OCI-LY3 (cell line): ENCODE measurements around the gene FRRS1L.

Experiments
- H2AFZ ChIP-seq: fragments of 200-600, 300-600 bp; shearing (Covaris generic); 2 replicates; pipeline ENCODE4 v1.6.0; 2014; ENCODE audit warnings: antibody characterized with exemption, low read depth, low read length
- H3K27ac ChIP-seq: fragments of 200-600, 300-600 bp; sonication (generic); 2 replicates; pipeline ENCODE4 v1.5.1; 2014; ENCODE audit warnings: mild to moderate bottlenecking, low read length, moderate library complexity, mixed read lengths
- H3K27me3 ChIP-seq: fragments of 200-600, 300-600 bp; sonication (generic); 2 replicates; pipeline ENCODE4 v1.6.1; 2014; ENCODE audit warnings: low read depth, low read length, mixed read lengths
- H3K36me3 ChIP-seq: fragments of 200-600, 300-600 bp; sonication (generic); replicated peaks from 2 replicates; pipeline ENCODE3; 2014; ENCODE audit warnings: low read depth, low read length, mixed read lengths
- H3K4me1 ChIP-seq: fragments of 300-600, 200-600 bp; sonication (generic); 2 replicates; pipeline ENCODE4 v1.6.1; 2014; ENCODE audit warnings: low read length, mixed read lengths
- H3K4me2 ChIP-seq: fragments of 200-600, 300-600 bp; sonication (generic); 2 replicates; pipeline ENCODE4 v1.6.1; 2014; ENCODE audit warnings: low read length, mixed read lengths
- H3K4me3 ChIP-seq: fragments of 300-600, 200-600 bp; sonication (generic); 2 replicates; pipeline ENCODE4 v1.5.1; 2014; ENCODE audit warnings: antibody characterized with exemption, mild to moderate bottlenecking, low read length, moderate library complexity
- H3K79me2 ChIP-seq: fragments of 300-600, 200-600 bp; shearing (Covaris generic); 2 replicates; pipeline ENCODE4 v1.6.1; 2014; ENCODE audit warnings: mild to moderate bottlenecking, low read length, mixed read lengths
- H3K9ac ChIP-seq: fragments of 300-600, 200-600 bp; shearing (Covaris generic); 2 replicates; pipeline ENCODE4 v1.6.0; 2014; ENCODE audit warnings: mild to moderate bottlenecking, low read length, moderate library complexity
- H3K9me3 ChIP-seq: fragments of 200-600, 300-600 bp; shearing (Covaris generic); 2 replicates; pipeline ENCODE4 v1.6.1; 2014; ENCODE audit warnings: low read length, mixed read lengths; ENCODE audit not compliant: insufficient read depth
- H4K20me1 ChIP-seq: fragments of 200-600, 300-600 bp; sonication (generic); 2 replicates; pipeline ENCODE4 v1.6.1; 2016; ENCODE audit warnings: low read length, mixed read lengths; ENCODE audit not compliant: insufficient read depth
- EZH2phosphoT487 ChIP-seq: fragments of 200-600 bp; shearing (Covaris generic); IDR thresholded peaks from 2 replicates; pipeline ENCODE4 v1.6.1; 2018; ENCODE audit warnings: antibody characterized with exemption, mixed run types, low read depth
- TF ChIP-seq, protein P1 (sequence below): fragments of 200-600, 300-600 bp; sonication (generic); IDR thresholded peaks from 2 replicates; pipeline ENCODE4 v1.5.1; 2014; ENCODE audit warnings: antibody characterized with exemption, low read length, low read depth

FRRS1L gene

DNA sequence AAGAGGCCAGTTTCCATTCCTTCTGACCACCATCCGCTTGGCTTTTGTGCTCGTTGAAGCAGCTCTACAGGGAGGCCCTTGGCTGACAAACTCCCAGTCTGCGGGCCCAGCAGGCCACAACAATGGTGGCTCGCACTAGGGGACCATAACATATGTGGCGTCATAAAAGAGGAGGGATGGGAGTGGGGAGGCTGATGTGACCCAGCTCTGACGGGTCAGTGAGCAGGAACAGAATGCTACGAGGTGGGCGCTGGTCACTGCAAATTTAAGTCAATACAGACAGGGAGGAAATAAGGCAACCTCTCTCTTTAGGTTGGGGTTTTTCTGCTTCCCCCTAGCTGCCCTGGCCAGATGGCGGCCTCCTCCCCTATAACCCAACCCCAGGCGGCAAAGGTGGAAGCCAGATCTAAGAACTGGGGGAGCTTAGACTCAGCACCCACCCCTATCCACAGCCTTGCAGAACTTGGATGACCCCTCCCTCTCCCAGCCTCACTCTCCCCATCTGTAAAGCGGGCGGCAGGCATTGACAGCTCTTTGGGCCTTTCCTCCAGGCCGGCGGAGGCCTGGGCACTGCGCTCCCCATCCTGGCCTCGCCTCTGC is 778 bp downstream of the FRRS1L start:
- Histone ChIP-seq H3K4me3 (no peak overlapping the region), H3K9me3 (no peaks in the 10 kb centered on the region), H3K4me1 (peaks cover 15% of the 10 kb centered on the region), H3K4me2 (no peak overlapping the region), H3K9ac (no peak overlapping the region), H3K79me2 (no peaks in the 10 kb centered on the region), H3K36me3 (no peaks in the 10 kb centered on the region), H2AFZ (no peak overlapping the region), H3K27ac (no peak overlapping the region), H4K20me1 (no peaks in the 10 kb centered on the region), H3K27me3 (peaks cover under 1% of the 10 kb centered on the region; the same call in 1 of the 2 replicates)
- TF ChIP-seq, protein P1, sequence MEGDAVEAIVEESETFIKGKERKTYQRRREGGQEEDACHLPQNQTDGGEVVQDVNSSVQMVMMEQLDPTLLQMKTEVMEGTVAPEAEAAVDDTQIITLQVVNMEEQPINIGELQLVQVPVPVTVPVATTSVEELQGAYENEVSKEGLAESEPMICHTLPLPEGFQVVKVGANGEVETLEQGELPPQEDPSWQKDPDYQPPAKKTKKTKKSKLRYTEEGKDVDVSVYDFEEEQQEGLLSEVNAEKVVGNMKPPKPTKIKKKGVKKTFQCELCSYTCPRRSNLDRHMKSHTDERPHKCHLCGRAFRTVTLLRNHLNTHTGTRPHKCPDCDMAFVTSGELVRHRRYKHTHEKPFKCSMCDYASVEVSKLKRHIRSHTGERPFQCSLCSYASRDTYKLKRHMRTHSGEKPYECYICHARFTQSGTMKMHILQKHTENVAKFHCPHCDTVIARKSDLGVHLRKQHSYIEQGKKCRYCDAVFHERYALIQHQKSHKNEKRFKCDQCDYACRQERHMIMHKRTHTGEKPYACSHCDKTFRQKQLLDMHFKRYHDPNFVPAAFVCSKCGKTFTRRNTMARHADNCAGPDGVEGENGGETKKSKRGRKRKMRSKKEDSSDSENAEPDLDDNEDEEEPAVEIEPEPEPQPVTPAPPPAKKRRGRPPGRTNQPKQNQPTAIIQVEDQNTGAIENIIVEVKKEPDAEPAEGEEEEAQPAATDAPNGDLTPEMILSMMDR, result no peak
- TF ChIP-seq EZH2phosphoT487, result no peak

DNA sequence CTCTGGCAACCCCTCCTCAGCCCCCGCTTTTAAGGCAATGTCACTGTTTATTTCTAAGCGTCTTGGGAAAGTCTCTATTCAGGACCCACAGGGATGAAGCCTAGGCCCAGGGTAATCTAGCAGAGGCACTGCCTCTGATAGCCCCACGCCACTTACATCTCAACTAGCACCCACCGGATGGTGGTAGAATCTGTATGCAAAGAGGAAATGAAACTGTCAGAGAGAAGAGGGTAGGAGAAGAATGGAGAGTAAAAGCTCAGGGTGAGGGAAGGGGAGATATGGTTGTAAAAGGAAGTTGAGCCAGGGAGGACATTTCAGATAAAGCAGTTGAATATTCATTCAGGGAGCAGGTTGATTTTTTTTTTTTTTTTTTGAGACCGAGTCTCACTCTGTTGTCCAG is 3.0 kb downstream of the FRRS1L start:
- H3K4me3 ChIP-seq, result no peak overlapping the region
- no peaks in the 10 kb centered on the region for H3K9me3 ChIP-seq
- no peak for TF ChIP-seq EZH2phosphoT487
- TF ChIP-seq, protein P1, result no peak
- no peak overlapping the region for H3K27ac ChIP-seq
- H3K4me1 ChIP-seq, result peaks cover 16% of the 10 kb centered on the region
- no peak overlapping the region for H2AFZ ChIP-seq
- peak overlapping the region; percentile 18 for H3K4me2 ChIP-seq
- no peak overlapping the region for H3K9ac ChIP-seq
- H4K20me1 ChIP-seq, result no peaks in the 10 kb centered on the region
- H3K79me2 ChIP-seq, result no peaks in the 10 kb centered on the region
- H3K36me3 ChIP-seq, result no peaks in the 10 kb centered on the region
- H3K27me3 ChIP-seq, result no peaks in the 10 kb centered on the region

DNA sequence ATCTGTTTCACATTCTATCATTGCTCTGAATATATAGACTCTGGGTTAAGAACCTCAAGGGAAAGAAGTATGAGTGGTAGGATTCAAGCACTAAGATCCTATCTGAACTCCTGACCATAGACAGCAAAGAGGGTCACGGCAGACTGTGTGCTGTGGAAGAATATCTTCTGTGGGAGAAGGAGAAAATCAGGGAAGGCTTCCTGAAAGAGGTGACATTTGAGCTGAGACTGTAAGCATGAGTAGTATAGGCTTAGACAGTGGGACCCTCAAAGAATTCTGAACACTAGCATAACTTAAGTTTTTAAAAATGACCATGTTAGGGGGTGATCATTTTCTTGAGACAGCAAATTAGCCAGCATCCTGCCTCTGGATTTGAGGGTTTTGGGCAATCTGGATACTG is 3.9 kb downstream of the FRRS1L start:
- Histone ChIP-seq H3K9me3 (no peaks in the 10 kb centered on the region), H3K4me3 (no peak overlapping the region), H3K9ac (no peak overlapping the region), H3K36me3 (no peaks in the 10 kb centered on the region), H3K79me2 (no peaks in the 10 kb centered on the region), H4K20me1 (no peaks in the 10 kb centered on the region), H3K4me1 (peaks cover 16% of the 10 kb centered on the region), H3K27me3 (peaks cover 6% of the 10 kb centered on the region; the same call in 1 of the 2 replicates), H2AFZ (no peak overlapping the region), H3K27ac (no peak overlapping the region), H3K4me2 (no peak overlapping the region)
- no peak for TF ChIP-seq EZH2phosphoT487
- TF ChIP-seq, protein P1, result no peak

DNA sequence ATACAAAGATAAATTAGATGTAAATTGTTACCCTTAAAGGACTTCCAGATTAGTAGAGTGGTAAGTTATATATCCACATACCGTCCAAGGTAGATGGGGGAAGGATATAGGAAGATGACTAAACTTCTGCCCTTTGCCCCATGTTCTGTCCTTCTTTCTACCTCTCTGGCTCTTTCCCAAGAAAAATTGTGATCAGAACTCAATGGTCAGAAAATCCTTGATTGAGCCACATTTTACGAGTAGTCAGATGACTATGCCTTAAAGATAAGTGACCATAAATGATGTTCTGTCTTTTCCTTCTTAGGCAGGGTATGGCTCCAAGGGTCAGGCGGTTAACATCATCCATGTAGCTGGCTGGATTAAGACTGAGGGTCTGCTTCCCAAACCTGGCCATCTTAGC is 4.4 kb downstream of the FRRS1L start:
- H3K4me2 ChIP-seq, result no peak overlapping the region
- H3K27me3 ChIP-seq, result peaks cover 6% of the 10 kb centered on the region; the same call in 1 of the 2 replicates
- peaks cover 16% of the 10 kb centered on the region for H3K4me1 ChIP-seq
- no peak for TF ChIP-seq EZH2phosphoT487
- TF ChIP-seq, protein P1, result no peak
- H4K20me1 ChIP-seq, result no peaks in the 10 kb centered on the region
- H3K27ac ChIP-seq, result no peak overlapping the region
- H3K4me3 ChIP-seq, result no peak overlapping the region
- no peak overlapping the region for H3K9ac ChIP-seq
- no peaks in the 10 kb centered on the region for H3K79me2 ChIP-seq
- H3K36me3 ChIP-seq, result no peaks in the 10 kb centered on the region
- no peak overlapping the region for H2AFZ ChIP-seq
- no peaks in the 10 kb centered on the region for H3K9me3 ChIP-seq
